H1 (cell line): ENCODE data around the gene RAB1A. TPM values are rescaled to one million over a fixed set of nuclear protein-coding genes. Genes with fewer than 3 reads are reported as not detected.

Source experiments
- GTF2F1 ChIP-seq: IDR thresholded peaks from 2 replicates; pipeline ENCODE4 v1.6.1; 2012; ENCODE audit warnings: low read depth, low read length, improper control_type of control experiment, borderline replicate concordance
- polyA plus RNA-seq, 7 experiments: library from polyadenylated mRNA; depleted of rRNA in 3 of 7; stranded (reverse) in 5 of 7; unstranded in 2 of 7; fragments of >200 nt in 5 of 7; fragments of 200-250 nt in 2 of 7; gene quantifications; 1 replicate in 5 of 7; 2 replicates in 1 of 7; 4 replicates in 1 of 7; pipeline versions ENCODE4 v1.2.1 to v1.2.3, GENCODE V29; 2011 to 2013; ENCODE audit warnings: missing spikeins in 2 of 7, mixed read lengths in 2 of 7
- total RNA-seq: library from RNA; stranded (reverse); fragmentation: NEBNext Ultra II Directional; extraction: Animal tissue kit (Norgen Biotek cat#: 25700); gene quantifications from 2 replicates; pipeline ENCODE4 v1.2.1, GENCODE V29; 2021

Gene RAB1A
- total and polyA plus RNA-seq, 2 of the 8 experiments (the other 6 are each of a cell fraction or from before 2014, with no cell fraction given) = 77.9 to 120 TPM

GRCh38 chr2:65146078-65146477, 16.2 kb upstream of the RAB1A start (continued):
- no peak for TF ChIP-seq GTF2F1
